GM12878 (cell line): ENCODE measurements around the gene TSPO2. TPM values are rescaled to one million over a fixed set of nuclear protein-coding genes. Genes with fewer than 3 reads are reported as not detected.

Experiments used
- ATAC-seq: fragments of 200-7000 bp; cut with Tn5 transposase; 3 replicates; pipeline ENCODE4 v1.9.1; 2020; ENCODE audit warnings: mild to moderate bottlenecking, moderate library complexity
- Bru-seq: library from RNA; stranded (reverse); fragments of 400-500 nt; gene quantifications from one replicate; lab custom pipeline; 2021; lab: Mats Ljungman, UMichigan
- BruChase-seq, 2 experiments: library from RNA; stranded (reverse); fragments of 400-500 nt; gene quantifications; one replicate each; lab custom pipeline; 2021; lab: Mats Ljungman, UMichigan
- BruUV-seq: library from RNA; stranded (reverse); fragments of 400-500 nt; replicated peaks from 2 replicates; lab custom pipeline; 2021; lab: Mats Ljungman, UMichigan
- CTCF ChIA-PET: fragments of 300-600 bp; sonication (Branson Sonifier 250); formaldehyde crosslinking; extraction: SDS; loops from one replicate; lab custom pipeline; 2021; ENCODE audit warnings: inconsistent platforms; lab: Yijun Ruan, JAX
- POLR2A ChIA-PET: fragments of 350-600 bp; formaldehyde crosslinking; extraction: SDS; loops from one replicate; lab custom pipeline; 2021; ENCODE audit warnings: inconsistent platforms; lab: Charles Lee
- RAD21 ChIA-PET: fragments of 300-600 bp; sonication (Branson Sonifier 250); formaldehyde crosslinking; loops from one replicate; lab custom pipeline; 2023; ENCODE audit warnings: antibody characterized with exemption; ENCODE audit not compliant: unreplicated experiment; lab: Charles Lee
- SMC1A ChIA-PET: fragments of 300-600 bp; sonication (Branson Sonifier 250); formaldehyde crosslinking; loops from one replicate; lab custom pipeline; 2023; ENCODE audit not compliant: unreplicated experiment, uncharacterized antibody; lab: Charles Lee
- DNase-seq: peaks from one replicate; pipeline ENCODE4 v3.0.0-alpha.2; 2011; ENCODE audit warnings: low read depth, low spot score
- FAIRE-seq: peaks from 3 replicates; lab custom pipeline; 2011; peaks lifted over from hg19 to GRCh38; lab: Jason Lieb, UNC
- H2AFZ ChIP-seq: 2 replicates; pipeline ENCODE4 v1.6.0; 2011; ENCODE audit warnings: low read depth, low read length, control low read depth; ENCODE audit not compliant: control insufficient read depth
- H3K27ac ChIP-seq: 2 replicates; pipeline ENCODE4 v1.5.1; 2011; ENCODE audit warnings: control low read depth; ENCODE audit not compliant: control insufficient read depth, insufficient read depth
- H3K27me3 ChIP-seq, 2 experiments: replicated peaks in 1 of 2; 2 replicates each; pipeline versions ENCODE4 v1.6.0 to v1.6.1; 2011; ENCODE audit warnings: low read length in 1 of 2; ENCODE audit not compliant: control insufficient read depth in 2 of 2, insufficient read depth in 2 of 2
- H3K36me3 ChIP-seq, 2 experiments: 2 replicates each; pipeline ENCODE4 v1.5.1; 2011; ENCODE audit warnings: low read length in 1 of 2; ENCODE audit not compliant: control insufficient read depth in 2 of 2, insufficient read depth in 2 of 2
- H3K4me1 ChIP-seq: 2 replicates; pipeline ENCODE4 v1.6.1; 2011; ENCODE audit warnings: mild to moderate bottlenecking, low read length, moderate library complexity, mixed read lengths; ENCODE audit not compliant: control insufficient read depth, insufficient read depth
- H3K4me2 ChIP-seq: 2 replicates; pipeline ENCODE4 v1.6.0; 2011; ENCODE audit warnings: control low read depth; ENCODE audit not compliant: control insufficient read depth, insufficient read depth
- H3K4me3 ChIP-seq: fragments of 200-600 bp; sonication (generic); 2 replicates; pipeline ENCODE4 v1.5.1; 2016
- H3K79me2 ChIP-seq: 2 replicates; pipeline ENCODE4 v1.6.0; 2011; ENCODE audit warnings: low read length; ENCODE audit not compliant: control insufficient read depth, insufficient read depth
- H3K9ac ChIP-seq: 2 replicates; pipeline ENCODE4 v1.8.0; 2011; ENCODE audit warnings: low read length, control low read depth, mixed read lengths; ENCODE audit not compliant: control insufficient read depth, insufficient read depth
- H3K9me3 ChIP-seq: replicated peaks from 3 replicates; pipeline ENCODE4 v1.5.1; 2011; ENCODE audit warnings: mild to moderate bottlenecking, low read length; ENCODE audit not compliant: control insufficient read depth, insufficient read depth
- H4K20me1 ChIP-seq: 2 replicates; pipeline ENCODE4 v1.6.0; 2011; ENCODE audit not compliant: control insufficient read depth, insufficient read depth
- BHLHE40 ChIP-seq, 2 experiments: fragments of 450-650 bp in 1 of 2; IDR thresholded peaks; 2 replicates each; pipeline ENCODE4 v1.6.1; 2011 to 2017; ENCODE audit warnings: low read depth in 2 of 2, borderline replicate concordance in 1 of 2, improper control_type of control experiment in 1 of 2, low read length in 1 of 2, mild to moderate bottlenecking in 1 of 2
- CBFB ChIP-seq: IDR thresholded peaks from 2 replicates; pipeline ENCODE4 v1.6.1; 2016; ENCODE audit warnings: antibody characterized with exemption, low read depth
- CHD1 ChIP-seq: IDR thresholded peaks from 2 replicates; pipeline ENCODE4 v1.6.1; 2012; ENCODE audit warnings: low read depth, low read length, improper control_type of control experiment
- EZH2 ChIP-seq: IDR thresholded peaks from 2 replicates; pipeline ENCODE4 v1.6.1; 2012; ENCODE audit warnings: low read depth, mild to moderate bottlenecking, control low read depth, inconsistent platforms, low read length, borderline replicate concordance; ENCODE audit not compliant: control insufficient read depth
- FOXK2 ChIP-seq: fragments of 450-650 bp; IDR thresholded peaks from 2 replicates; pipeline ENCODE4 v1.6.1; 2017; ENCODE audit warnings: mild to moderate bottlenecking, moderate library complexity
- MLLT1 ChIP-seq: fragments of 450-650 bp; IDR thresholded peaks from 2 replicates; pipeline ENCODE4 v1.6.1; 2016; ENCODE audit warnings: mild to moderate bottlenecking
- NBN ChIP-seq: fragments of 450-650 bp; IDR thresholded peaks from 2 replicates; pipeline ENCODE4 v1.6.1; 2016
- PBX3 ChIP-seq: IDR thresholded peaks from 2 replicates; pipeline ENCODE4 v1.6.1; 2011; ENCODE audit warnings: mild to moderate bottlenecking, low read depth, low read length, moderate library complexity; ENCODE audit not compliant: insufficient replicate concordance
- POLR2AphosphoS2 ChIP-seq: IDR thresholded peaks from 2 replicates; pipeline ENCODE4 v1.6.1; 2011; ENCODE audit warnings: low read depth, mild to moderate bottlenecking, low read length, improper control_type of control experiment, moderate library complexity
- SREBF1 ChIP-seq: IDR thresholded peaks from 2 replicates; pipeline ENCODE4 v1.6.1; 2012; ENCODE audit warnings: mild to moderate bottlenecking, low read length
- USF1 ChIP-seq: IDR thresholded peaks from 2 replicates; pipeline ENCODE4 v1.6.1; 2011; ENCODE audit warnings: borderline replicate concordance, low read depth, mild to moderate bottlenecking, moderate library complexity, mixed read lengths, low read length; ENCODE audit not compliant: insufficient read depth; ENCODE audit errors: extremely low read length
- YY1 ChIP-seq: IDR thresholded peaks from 2 replicates; pipeline ENCODE4 v1.6.1; 2011; ENCODE audit warnings: low read depth, mild to moderate bottlenecking, low read length
- ZBTB4 ChIP-seq: fragments of 450-650 bp; formaldehyde crosslinking; IDR thresholded peaks from 2 replicates; pipeline ENCODE4 v1.4.0; 2022; ENCODE audit warnings: mild to moderate bottlenecking, moderate library complexity
- WGBS: methylation state at CpG from one replicate; pipeline ENCODE4 v1.1.6; 2016; ENCODE audit warnings: low lambda C conversion rate; ENCODE audit not compliant: insufficient replicate concordance, insufficient coverage; ENCODE audit errors: missing lambda C conversion rate; 5-methylcytosine and 5-hydroxymethylcytosine counted together
- in situ Hi-C: fragments of 300-500 bp; cut with MboI; formaldehyde crosslinking; loops from 9 replicates; pipeline ENCODE4 v1.14.3; 2018; ENCODE audit warnings: mixed read lengths
- intact Hi-C: fragments of 100-400 bp; cut with micrococcal nuclease; formaldehyde crosslinking; loops from one replicate; pipeline ENCODE4 v1.14.2; 2022; ENCODE audit not compliant: unreplicated experiment
- long read RNA-seq, 2 experiments: library from polyadenylated mRNA; unstranded; transcript quantifications; one replicate each; pipeline ENCODE4 v2.0.0, GENCODE V29; 2019 to 2020
- polyA minus RNA-seq, 3 experiments: library from RNA; depleted of rRNA, polyadenylated mRNA; stranded (reverse); fragments of >200 nt; gene quantifications; 2 replicates each; pipeline ENCODE4 v1.2.3, GENCODE V29; 2011
- polyA plus RNA-seq, 11 experiments: library from polyadenylated mRNA; depleted of rRNA in 4 of 11; unstranded in 6 of 11; stranded (reverse) in 5 of 11; fragments of >200 nt; fragmentation: Nextera tagmentation in 4 of 11; fragmentation: Illumina TruSeq in 1 of 11; extraction: Ambion mirVana in 4 of 11; extraction: Trizol in 1 of 11; gene quantifications; 1 replicate in 1 of 11; 2 replicates in 10 of 11; pipeline versions ENCODE4 v1.2.1 to v1.2.3, GENCODE V29; 2011 to 2016; ENCODE audit warnings: inconsistent platforms in 2 of 11, missing spikeins in 2 of 11, low read depth in 1 of 11
- total RNA-seq, 4 experiments: library from RNA; depleted of rRNA in 3 of 4; stranded (reverse); fragments of >200 nt in 3 of 4; fragmentation: Illumina TruSeq in 1 of 4; extraction: Trizol in 1 of 4; gene quantifications; 2 replicates each; pipeline versions ENCODE4 v1.2.1 to v1.2.3, GENCODE V29; 2013 to 2021

The TSPO2 gene
- total RNA-seq (2013; cell fraction: nucleolus; rRNA removed) = not detected in 2 replicates
- total RNA-seq (2014; rRNA removed) (not detected in 2 replicates), total RNA-seq (2014; rRNA removed; fragmentation: Illumina TruSeq; extraction: Trizol) (not detected in 2 replicates), total RNA-seq (2021) (not detected in 2 replicates), polyA plus RNA-seq (2011; rRNA removed) (not detected in 2 replicates), polyA plus RNA-seq (2014; fragmentation: Illumina TruSeq; extraction: Trizol) (not detected in 2 replicates), polyA plus RNA-seq (2014; fragmentation: Nextera tagmentation; extraction: Ambion mirVana) (not detected), polyA plus RNA-seq (2014; rRNA removed) (not detected in 2 replicates), polyA plus RNA-seq (2016; fragmentation: Nextera tagmentation; extraction: Ambion mirVana) (not detected), polyA minus RNA-seq (2011; rRNA and poly(A)+ RNA removed) (not detected in 2 replicates), Bru-seq, nascent RNA (not detected), BruChase-seq, experiment 1, labeled RNA remaining after a 6-hour chase (not detected), BruChase-seq, experiment 2, labeled RNA remaining after a 2-hour chase (not detected)
- not detected for polyA plus RNA-seq (2011; ENCODE audit: low read depth)
- polyA plus RNA-seq (2011; cell fraction: cytosol; rRNA removed) = not detected in 2 replicates
- not detected in 2 replicates for polyA plus RNA-seq (2011; cell fraction: nucleus; rRNA removed)
- 0.18 TPM in 1 of 2 replicates, not detected in the other for polyA plus RNA-seq (2012)
- polyA minus RNA-seq (2011; cell fraction: cytosol; rRNA and poly(A)+ RNA removed) = not detected in 2 replicates
- not detected in 2 replicates for polyA minus RNA-seq (2011; cell fraction: nucleus; rRNA and poly(A)+ RNA removed)
- long read RNA-seq, experiment 1 = 0 reads
- long read RNA-seq, experiment 2 = 0 reads

- ChIA-PET POLR2A (no interaction called here), SMC1A (no interaction called here), RAD21 (no interaction called here), CTCF (interaction anchor here (0.6 to 0.9 kb wide), 2 partner anchors 8 to 13 kb away, joined by 3 read pairs; no protein-coding TSS in a partner anchor)
- Histone ChIP-seq H3K27me3 (no peaks in the 10 kb centered on the region), H3K9me3 (no peaks in the 10 kb centered on the region), H3K9ac (no peak within 1 kb of the TSS), H3K27ac (no peak within 1 kb of the TSS), H3K4me2 (no peak within 1 kb of the TSS), H4K20me1 (no peaks in the 10 kb centered on the region), H3K79me2 (no peaks in the 10 kb centered on the region), H3K4me3 (no peak within 1 kb of the TSS), H3K4me1 (no peaks in the 10 kb centered on the region), H3K36me3 (no peaks in the 10 kb centered on the region), H2AFZ (no peak within 1 kb of the TSS)
- intact Hi-C loops = no loop called here
- BruUV-seq = no TSS peak
- in situ Hi-C loops = no loop called here
- WGBS = 86% methylated on average over 10 of the region's 10 CpGs
- FAIRE-seq (no peak), DNase-seq (no peak), ATAC-seq (no peak)
- TF ChIP-seq ZBTB4 (CRISPR knock-in tag) (no peak), MLLT1 (no peak), CHD1 (no peak), NBN (no peak), SREBF1 (no peak), POLR2AphosphoS2 (no peak), YY1 (no peak), CBFB (no peak), EZH2 (no peak), BHLHE40 (IDR thresholded peaks at IDR 0.05; ENCODE audit: borderline replicate concordance in 1 of 2, low read depth in 2 of 2, low read length in 1 of 2) (no peak), USF1 (no peak), PBX3 (no peak), FOXK2 (no peak)
Measured at GRCh38 chr6:41042226-41043055, at the start of gene TSPO2. Gene TSPO2, plus strand, starts transcription at chr6:41042467. Its CDS starts 519 bp downstream, at chr6:41042986.
